Psoas muscle (tissue), 8 donors: ENCODE measurements around the gene UNC5CL. TPM values are rescaled to one million over a fixed set of nuclear protein-coding genes. Genes with fewer than 3 reads are reported as not detected.

Experiments
- ATAC-seq, 4 donors: fragments of 200-7000 bp; cut with Tn5 transposase; one replicate each; pipeline ENCODE4 v1.9.1; 2020; ENCODE audit warnings: moderate library complexity in 3 of 4, mild to moderate bottlenecking in 2 of 4
- DNase-seq, 2 donors: peaks; one replicate each; pipeline ENCODE4 v3.0.0-alpha.2; 2020
- H3K27ac ChIP-seq: fragments of 200-600 bp; one replicate; pipeline ENCODE4 v1.8.0; 2022
- H3K27me3 ChIP-seq, 3 donors: fragments of 200-600 bp in 1 of 3; one replicate each; pipeline versions ENCODE4 v1.6.1 to v1.8.0; 2013 to 2022; ENCODE audit warnings: low read length in 2 of 3, mild to moderate bottlenecking in 2 of 3, moderate library complexity in 1 of 3; ENCODE audit not compliant: insufficient read depth in 3 of 3
- H3K36me3 ChIP-seq, 2 donors: fragments of 200-600 bp in 1 of 2; one replicate each; pipeline versions ENCODE4 v1.6.1 to v1.8.0; 2013 to 2022; ENCODE audit warnings: low read depth in 1 of 2, mild to moderate bottlenecking in 1 of 2, moderate library complexity in 1 of 2; ENCODE audit not compliant: insufficient read depth in 1 of 2
- H3K4me1 ChIP-seq: fragments of 200-600 bp; one replicate; pipeline ENCODE4 v1.8.0; 2022
- H3K4me3 ChIP-seq: fragments of 200-600 bp; one replicate; pipeline ENCODE4 v1.8.0; 2022; ENCODE audit warnings: mild to moderate bottlenecking
- H3K9me3 ChIP-seq: fragments of 200-600 bp; one replicate; pipeline ENCODE4 v1.8.0; 2022
- CTCF ChIP-seq: fragments of 200-600 bp; IDR thresholded peaks from one replicate; pipeline ENCODE4 v1.8.0; 2022; ENCODE audit warnings: antibody characterized with exemption
- WGBS, 3 donors: extraction: QIAGEN DNeasy Blood & Tissue Kit; methylation state at CpG; one replicate each; pipeline versions ENCODE4 v1.1.6 to v1.1.7; 2013; 5-methylcytosine and 5-hydroxymethylcytosine counted together
- intact Hi-C, 2 donors: fragments of 100-400 bp; cut with DNase I; formaldehyde crosslinking; loops; one replicate each; pipeline versions ENCODE4 v1.11.0 to v1.14.2; 2022
- polyA plus RNA-seq, 3 donors: library from polyadenylated mRNA; stranded (reverse); fragments of 200-250 nt; gene quantifications; one replicate each; pipeline ENCODE4 v1.2.3, GENCODE V29; 2013
- total RNA-seq, 4 donors: library from RNA; stranded (reverse); fragmentation: NEBNext Ultra II Directional in 2 of 4; extraction: Animal tissue kit (Norgen Biotek cat#: 25700) in 2 of 4; gene quantifications; one replicate each; pipeline versions ENCODE4 v1.2.1 to v1.2.4, GENCODE V29; 2021 to 2023
- donor health status: healthy with polysubstance abuse.
- donor health status: DM: no; HTN: no; CAD: no; lungs with moderate emphysema.
- donor health status: Bipolar disorder and iron deficiency.
- donor health status: healthy.
- donor health status: DM: yes; HTN: yes; CAD: no.
- donor health status: DM: no; HTN: no; CAD: no.
- donor health status: DM: no; HTN: no; CAD: no.
- donor health status: DM: yes; HTN: yes; CAD: no.

Gene UNC5CL
- total and polyA plus RNA-seq, 7 donors = 0.14 to 0.90 (median 0.33) TPM

GRCh38 chr6:40983752-40984151 is 55.3 kb downstream of the UNC5CL start:
- no peaks in the 10 kb centered on the region for H3K9me3 ChIP-seq
- TF ChIP-seq CTCF = no peak
- no peaks in the 10 kb centered on the region for H3K4me1 ChIP-seq
- intact Hi-C loops = no loop called here
- ATAC-seq (no peak), DNase-seq (no peak)
- H3K27me3 ChIP-seq = no peaks in the 10 kb centered on the region
- no peaks in the 10 kb centered on the region for H3K36me3 ChIP-seq
- H3K4me3 ChIP-seq = no peak overlapping the region
- no peak overlapping the region for H3K27ac ChIP-seq

- DNase-seq (no peak), ATAC-seq (no peak)
- Histone ChIP-seq H3K27me3 (no peaks in the 10 kb centered on the region), H3K9me3 (no peaks in the 10 kb centered on the region), H3K4me1 (no peaks in the 10 kb centered on the region), H3K36me3 (no peaks in the 10 kb centered on the region), H3K27ac (no peak overlapping the region), H3K4me3 (no peak overlapping the region)
- WGBS, 3 donors = 36 to 46% (median 43%) methylated on average over 1 of the region's 1 CpG
- no peak for TF ChIP-seq CTCF
- intact Hi-C loops = no loop called here
Measured at GRCh38 chr6:40982917-40983316, 56.1 kb downstream of the UNC5CL start.

- WGBS, 3 donors = 87 to 100% (median 89%) methylated on average over 2 of the region's 2 CpGs
- ATAC-seq (no peak), DNase-seq (no peak)
- no peak overlapping the region for H3K4me3 ChIP-seq
- no peaks in the 10 kb centered on the region for H3K27me3 ChIP-seq
- TF ChIP-seq CTCF = no peak
- H3K9me3 ChIP-seq = peaks cover 2% of the 10 kb centered on the region
- intact Hi-C loops = no loop called here
- H3K27ac ChIP-seq = no peak overlapping the region
- no peaks in the 10 kb centered on the region for H3K4me1 ChIP-seq
- no peaks in the 10 kb centered on the region for H3K36me3 ChIP-seq
Measured at GRCh38 chr6:40978687-40979289, 60.2 kb downstream of the UNC5CL start.

GRCh38 chr6:40977695-40978094 is 61.3 kb downstream of the UNC5CL start:
- 69 to 79% (median 76%) methylated on average over 2 of the region's 2 CpGs for WGBS, 3 donors
- Histone ChIP-seq H3K27ac (no peak overlapping the region), H3K9me3 (peaks cover 2% of the 10 kb centered on the region), H3K36me3 (no peaks in the 10 kb centered on the region), H3K4me1 (no peaks in the 10 kb centered on the region), H3K27me3 (no peaks in the 10 kb centered on the region), H3K4me3 (no peak overlapping the region)
- no peak for TF ChIP-seq CTCF
- ATAC-seq (no peak), DNase-seq (no peak)
- intact Hi-C loops = no loop called here

- Histone ChIP-seq H3K4me1 (no peaks in the 10 kb centered on the region), H3K4me3 (no peak overlapping the region), H3K27ac (no peak overlapping the region), H3K27me3 (no peaks in the 10 kb centered on the region), H3K36me3 (no peaks in the 10 kb centered on the region), H3K9me3 (peaks cover 3% of the 10 kb centered on the region)
- intact Hi-C loops = no loop called here
- no peak for ATAC-seq
- 91 to 96% (median 94%) methylated on average over 4 of the region's 4 CpGs for WGBS, 3 donors
- TF ChIP-seq CTCF = no peak
- no peak for DNase-seq
Measured at GRCh38 chr6:40977085-40977484, 61.9 kb downstream of the UNC5CL start.
